Aorta (tissue), 5 donors: Measurements from ENCODE around the gene CCNYL1. TPM values are rescaled to one million over a fixed set of nuclear protein-coding genes. Genes with fewer than 3 reads are reported as not detected.
"Not testable (repeated sequence)": the region's sequence is repeated elsewhere in the genome, so short reads cannot be mapped to it uniquely, and the experiment has no call there.

Experiments
- ATAC-seq: fragments of 200-7000 bp; cut with Tn5 transposase; one replicate; pipeline ENCODE4 v1.9.1; 2022; ENCODE audit warnings: moderate library complexity; ENCODE audit not compliant: low FRiP score
- DNase-seq, 2 donors: peaks; one replicate each; pipeline ENCODE4 v3.0.0-alpha.2; 2020
- H3K27ac ChIP-seq, 2 donors: one replicate each; pipeline ENCODE4 v1.5.1; 2013; ENCODE audit warnings: low read length in 2 of 2, mild to moderate bottlenecking in 2 of 2, moderate library complexity in 2 of 2, control low read depth in 1 of 2, inconsistent platforms in 1 of 2, low read depth in 1 of 2
- H3K27me3 ChIP-seq, 2 donors: one replicate each; pipeline ENCODE4 v1.6.1; 2013; ENCODE audit warnings: control low read depth in 1 of 2, low read length in 1 of 2, mild to moderate bottlenecking in 1 of 2, moderate library complexity in 1 of 2; ENCODE audit not compliant: insufficient read depth in 2 of 2, control insufficient read depth in 1 of 2
- H3K36me3 ChIP-seq, 2 donors: one replicate each; pipeline ENCODE4 v1.6.1; 2013; ENCODE audit warnings: control low read depth in 1 of 2, low read length in 1 of 2, mild to moderate bottlenecking in 1 of 2; ENCODE audit not compliant: insufficient read depth in 2 of 2, control insufficient read depth in 1 of 2
- H3K4me1 ChIP-seq, 2 donors: one replicate each; pipeline ENCODE4 v1.6.1; 2013; ENCODE audit warnings: low read length in 2 of 2, control low read depth in 1 of 2, mild to moderate bottlenecking in 1 of 2, moderate library complexity in 1 of 2; ENCODE audit not compliant: insufficient read depth in 2 of 2, control insufficient read depth in 1 of 2
- H3K4me3 ChIP-seq, 2 donors: one replicate each; pipeline ENCODE4 v1.5.1; 2013; ENCODE audit warnings: low read length in 2 of 2, control low read depth in 1 of 2, mild to moderate bottlenecking in 1 of 2
- H3K9me3 ChIP-seq: one replicate; pipeline ENCODE4 v1.6.1; 2013; ENCODE audit warnings: mild to moderate bottlenecking, low read length; ENCODE audit not compliant: control insufficient read depth
- WGBS, 2 donors: extraction: QIAGEN DNeasy Blood & Tissue Kit; methylation state at CpG; one replicate each; pipeline ENCODE4 v1.1.7; 2013; 5-methylcytosine and 5-hydroxymethylcytosine counted together
- intact Hi-C, 2 donors: fragments of 100-400 bp; cut with DNase I; formaldehyde crosslinking; loops; one replicate each; pipeline versions ENCODE4 v1.14.2 to v1.15.0; 2022
- polyA plus RNA-seq, 2 donors: library from polyadenylated mRNA; stranded (reverse); fragments of 200-250 nt; gene quantifications; one replicate each; pipeline ENCODE4 v1.2.3, GENCODE V29; 2013
- total RNA-seq, 2 donors: library from RNA; stranded (reverse); fragmentation: NEBNext Ultra II Directional; extraction: Animal tissue kit (Norgen Biotek cat#: 25700); gene quantifications; one replicate each; pipeline ENCODE4 v1.2.1, GENCODE V29; 2021
- donor health status: healthy with polysubstance abuse.
- donor health status: Bipolar disorder and iron deficiency.
- donor health status: DM: no; HTN: no; CAD: no.
- donor health status: DM: no; HTN: no; CAD: no.
- donor health status: DM: yes; HTN: yes; CAD: no.

CCNYL1 gene
- total and polyA plus RNA-seq, 4 donors: 10.0 to 37.1 (median 20.9) TPM

- DNase-seq (peak; percentile 70 to 85), ATAC-seq (peak; percentile 44)
- Histone ChIP-seq H3K9me3 (no peaks in the 10 kb centered on the region), H3K27me3 (no peaks in the 10 kb centered on the region), H3K27ac (peak overlapping the region in 1 of 2 donors; percentile 78), H3K36me3 (no peaks in the 10 kb centered on the region), H3K4me3 (peak overlapping the region; percentile 57 to 81), H3K4me1 (no peaks in the 10 kb centered on the region)
- intact Hi-C loops: loop anchor here (2.0 to 10.0 kb wide), 2 partner anchors 87 to 207 kb away; partner anchors contain the start of gene METTL21A (in 2 of the 2)
- 0% methylated on average over 58 to 67 of the region's 67 CpGs for WGBS, 2 donors
Observed at GRCh38 chr2:207711750-207712530, 500 bp downstream of the CCNYL1 start.

DNA sequence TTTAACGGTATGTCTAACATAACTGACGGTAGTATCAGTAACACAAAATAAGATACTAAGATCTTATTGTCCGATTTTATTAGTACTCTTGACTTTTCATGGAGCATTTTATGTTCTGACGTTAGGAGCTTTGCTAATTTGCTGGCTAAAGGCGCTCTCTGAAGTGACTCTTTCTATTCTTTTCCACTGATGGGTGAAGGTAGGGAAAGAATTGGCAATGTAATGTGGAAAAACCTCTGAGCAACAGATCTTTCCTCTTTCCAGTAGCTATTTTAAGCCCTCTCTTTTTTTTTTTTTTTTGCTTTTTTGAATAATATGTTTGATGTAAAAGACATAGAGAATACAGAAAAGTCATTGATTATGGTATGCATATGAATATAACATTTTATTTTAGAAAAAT lies 4.6 kb downstream of the CCNYL1 start:
- intact Hi-C loops: loop anchor here in 1 of 2 donors (10.0 kb wide), 1 partner anchor 211 kb away; no protein-coding TSS in a partner anchor
- Histone ChIP-seq H3K9me3 (no peaks in the 10 kb centered on the region), H3K36me3 (no peaks in the 10 kb centered on the region), H3K4me3 (no peak overlapping the region), H3K4me1 (no peaks in the 10 kb centered on the region), H3K27ac (no peak overlapping the region), H3K27me3 (no peaks in the 10 kb centered on the region)
- ATAC-seq (no peak), DNase-seq (no peak)
- 87 to 88% methylated on average over 5 of the region's 5 CpGs for WGBS, 2 donors

DNA sequence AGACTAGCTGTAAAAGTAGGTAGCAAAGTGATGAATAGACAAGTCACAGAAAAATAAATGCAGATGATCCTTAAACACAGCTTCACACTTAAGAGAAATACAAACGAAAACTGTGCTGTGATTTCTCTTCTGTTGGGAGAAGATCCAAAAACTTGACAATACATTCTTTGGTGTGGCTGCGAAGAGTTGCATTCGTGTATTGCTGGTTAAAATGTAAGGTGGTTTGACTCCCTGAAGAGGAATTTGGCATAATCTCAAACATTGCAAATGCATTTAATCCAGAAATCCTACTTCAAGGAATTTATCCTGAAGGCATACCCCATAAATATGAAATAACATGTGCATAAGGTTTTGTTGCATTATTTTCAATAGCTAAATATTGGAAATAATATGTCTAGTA lies 7.1 kb downstream of the CCNYL1 start:
- H3K27me3 ChIP-seq: no peaks in the 10 kb centered on the region
- WGBS, 2 donors: 86 to 90% methylated on average over 3 of the region's 3 CpGs
- H3K9me3 ChIP-seq: no peaks in the 10 kb centered on the region
- no peaks in the 10 kb centered on the region for H3K36me3 ChIP-seq
- no peaks in the 10 kb centered on the region for H3K4me1 ChIP-seq
- DNase-seq: no peak
- no peak overlapping the region for H3K27ac ChIP-seq
- intact Hi-C loops: loop anchor here in 1 of 2 donors (10.0 kb wide), 1 partner anchor 214 kb away; no protein-coding TSS in a partner anchor
- no peak overlapping the region for H3K4me3 ChIP-seq
- ATAC-seq: no peak

GRCh38 chr2:207719008-207719407 lies 7.6 kb downstream of the CCNYL1 start:
- ATAC-seq (no peak), DNase-seq (no peak)
- Histone ChIP-seq H3K4me3 (no peak overlapping the region), H3K36me3 (no peaks in the 10 kb centered on the region), H3K27ac (no peak overlapping the region), H3K4me1 (no peaks in the 10 kb centered on the region), H3K9me3 (no peaks in the 10 kb centered on the region), H3K27me3 (no peaks in the 10 kb centered on the region)
- intact Hi-C loops: loop anchor here in 1 of 2 donors (10.0 kb wide), 1 partner anchor 214 kb away; no protein-coding TSS in a partner anchor
- WGBS, 2 donors: 94 to 100% methylated on average over 1 of the region's 1 CpG

- not testable (repeated sequence) for H3K27ac ChIP-seq, DNase-seq, H3K9me3 ChIP-seq, ATAC-seq, H3K4me3 ChIP-seq, H3K36me3 ChIP-seq, H3K27me3 ChIP-seq, H3K4me1 ChIP-seq
- 94 to 97% methylated on average over 2 of the region's 2 CpGs for WGBS, 2 donors
- intact Hi-C loops: loop anchor here in 1 of 2 donors (10.0 kb wide), 1 partner anchor 215 kb away; no protein-coding TSS in a partner anchor
Observed at GRCh38 chr2:207719655-207720054, 8.2 kb downstream of the CCNYL1 start.

GRCh38 chr2:207720517-207721187 lies 9.2 kb downstream of the CCNYL1 start:
- DNase-seq: no peak
- H3K27me3 ChIP-seq: no peaks in the 10 kb centered on the region
- H3K4me3 ChIP-seq: no peak overlapping the region
- H3K27ac ChIP-seq: no peak overlapping the region
- 86 to 90% methylated on average over 6 of the region's 6 CpGs for WGBS, 2 donors
- no peak for ATAC-seq
- no peaks in the 10 kb centered on the region for H3K4me1 ChIP-seq
- no peaks in the 10 kb centered on the region for H3K36me3 ChIP-seq
- intact Hi-C loops: no loop called here
- H3K9me3 ChIP-seq: no peaks in the 10 kb centered on the region

GRCh38 chr2:207722773-207723424 lies 11.5 kb downstream of the CCNYL1 start:
- intact Hi-C loops: no loop called here
- Histone ChIP-seq H3K27me3 (no peaks in the 10 kb centered on the region), H3K27ac (no peak overlapping the region), H3K4me3 (no peak overlapping the region), H3K36me3 (no peaks in the 10 kb centered on the region), H3K4me1 (no peaks in the 10 kb centered on the region), H3K9me3 (no peaks in the 10 kb centered on the region)
- 68 to 82% methylated on average over 7 of the region's 7 CpGs for WGBS, 2 donors
- no peak for ATAC-seq
- DNase-seq: no peak

DNA sequence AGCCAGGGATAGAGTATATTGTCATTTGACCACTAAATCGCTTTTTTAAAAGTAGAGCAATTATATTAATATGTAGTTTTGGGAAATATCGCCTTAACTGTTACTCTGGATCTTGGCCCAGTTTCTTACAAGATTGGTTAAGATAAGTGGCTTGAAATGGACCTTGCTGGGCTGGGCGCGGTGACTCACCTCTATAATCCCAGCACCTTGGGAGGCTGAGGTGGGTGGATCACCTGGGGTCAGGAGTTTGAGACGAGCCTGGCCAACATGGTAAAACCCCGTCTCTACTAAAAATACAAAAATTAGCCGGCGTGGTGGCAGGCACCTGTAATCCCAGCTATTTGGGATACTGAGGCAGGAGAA lies 12.0 kb downstream of the CCNYL1 start:
- intact Hi-C loops, H3K4me1 ChIP-seq, ATAC-seq, H3K36me3 ChIP-seq, H3K27ac ChIP-seq, DNase-seq, H3K9me3 ChIP-seq, H3K27me3 ChIP-seq, H3K4me3 ChIP-seq: not testable (repeated sequence)
- WGBS, 2 donors: 88 to 89% methylated on average over 8 of the region's 8 CpGs
